Gastrocnemius medialis (tissue), 4 donors: ENCODE measurements around the gene COMMD8.

Experiments
- POLR2A ChIP-seq, 2 donors: fragments of 450-650 bp; IDR thresholded peaks; one replicate each; pipeline ENCODE4 v1.6.1; 2017; ENCODE audit warnings: antibody characterized with exemption in 2 of 2, mild to moderate bottlenecking in 2 of 2, moderate library complexity in 2 of 2
- TF ChIP-seq, protein P1 (sequence below), 5 experiments: fragments of 450-650 bp in 3 of 5; fragments of 200-600 bp in 2 of 5; sonication (generic) in 2 of 5; IDR thresholded peaks in 4 of 5; conservative IDR thresholded peaks in 1 of 5; 1 replicate in 4 of 5; 2 replicates in 1 of 5; pipeline ENCODE4 v1.5.1; 2016 to 2019; ENCODE audit warnings: antibody characterized with exemption in 5 of 5, mild to moderate bottlenecking in 3 of 5, moderate library complexity in 3 of 5

DNA sequence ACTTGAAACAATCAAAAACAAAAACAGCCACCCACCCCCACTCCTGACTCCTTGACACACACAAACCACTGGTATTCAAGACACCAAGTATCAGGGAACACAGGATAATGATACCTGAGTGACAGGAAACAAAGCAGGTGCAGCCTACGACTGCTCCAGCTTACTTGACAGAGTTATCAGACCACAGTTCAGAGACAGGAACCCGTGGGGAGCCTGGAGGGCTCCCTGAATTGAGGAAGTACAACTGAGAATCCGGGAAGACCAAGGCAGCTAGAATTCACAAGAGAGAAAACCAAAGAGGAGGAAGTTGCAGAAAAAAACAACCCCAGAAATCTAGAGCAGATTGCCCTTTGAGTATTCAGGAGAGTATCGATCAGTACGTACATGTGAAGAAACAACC, 20.5 kb downstream of the COMMD8 start:
- no peak for TF ChIP-seq POLR2A (IDR thresholded peaks at IDR 0.05)
- TF ChIP-seq, protein P1, sequence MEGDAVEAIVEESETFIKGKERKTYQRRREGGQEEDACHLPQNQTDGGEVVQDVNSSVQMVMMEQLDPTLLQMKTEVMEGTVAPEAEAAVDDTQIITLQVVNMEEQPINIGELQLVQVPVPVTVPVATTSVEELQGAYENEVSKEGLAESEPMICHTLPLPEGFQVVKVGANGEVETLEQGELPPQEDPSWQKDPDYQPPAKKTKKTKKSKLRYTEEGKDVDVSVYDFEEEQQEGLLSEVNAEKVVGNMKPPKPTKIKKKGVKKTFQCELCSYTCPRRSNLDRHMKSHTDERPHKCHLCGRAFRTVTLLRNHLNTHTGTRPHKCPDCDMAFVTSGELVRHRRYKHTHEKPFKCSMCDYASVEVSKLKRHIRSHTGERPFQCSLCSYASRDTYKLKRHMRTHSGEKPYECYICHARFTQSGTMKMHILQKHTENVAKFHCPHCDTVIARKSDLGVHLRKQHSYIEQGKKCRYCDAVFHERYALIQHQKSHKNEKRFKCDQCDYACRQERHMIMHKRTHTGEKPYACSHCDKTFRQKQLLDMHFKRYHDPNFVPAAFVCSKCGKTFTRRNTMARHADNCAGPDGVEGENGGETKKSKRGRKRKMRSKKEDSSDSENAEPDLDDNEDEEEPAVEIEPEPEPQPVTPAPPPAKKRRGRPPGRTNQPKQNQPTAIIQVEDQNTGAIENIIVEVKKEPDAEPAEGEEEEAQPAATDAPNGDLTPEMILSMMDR (IDR thresholded peaks at IDR 0.05 in 4 of 5, conservative IDR thresholded peaks at IDR 0.05 in 1 of 5), result no peak
